Esophagus squamous epithelium (tissue), 4 donors: ENCODE results near the gene SMO.

ENCODE experiments used
- CTCF ChIP-seq, 6 experiments: fragments of 450-650 bp in 4 of 6; fragments of 200-600 bp in 2 of 6; sonication (generic) in 2 of 6; IDR thresholded peaks; one replicate each; pipeline ENCODE4 v1.5.1; 2016 to 2019; ENCODE audit warnings: antibody characterized with exemption in 6 of 6, mild to moderate bottlenecking in 4 of 6, moderate library complexity in 4 of 6
- POLR2A ChIP-seq, 4 donors: fragments of 450-650 bp; IDR thresholded peaks; one replicate each; pipeline ENCODE4 v1.6.1; 2017; ENCODE audit warnings: antibody characterized with exemption in 4 of 4, mild to moderate bottlenecking in 4 of 4, moderate library complexity in 3 of 4

GRCh38 chr7:129143724-129144094 is 44.7 kb upstream of the SMO start:
- no peak for TF ChIP-seq POLR2A (IDR thresholded peaks at IDR 0.05)
- TF ChIP-seq CTCF (IDR thresholded peaks at IDR 0.05): no peak
